GM12878 (cell line): ENCODE results near the gene MEIKIN. TPM values are rescaled to one million over a fixed set of nuclear protein-coding genes. Genes with fewer than 3 reads are reported as not detected.

Source experiments
- ATAC-seq: fragments of 200-7000 bp; cut with Tn5 transposase; 3 replicates; pipeline ENCODE4 v1.9.1; 2020; ENCODE audit warnings: mild to moderate bottlenecking, moderate library complexity
- BruUV-seq: library from RNA; stranded (reverse); fragments of 400-500 nt; replicated peaks from 2 replicates; lab custom pipeline; 2021; lab: Mats Ljungman, UMichigan
- CTCF ChIA-PET: fragments of 300-600 bp; sonication (Branson Sonifier 250); formaldehyde crosslinking; extraction: SDS; loops from one replicate; lab custom pipeline; 2021; ENCODE audit warnings: inconsistent platforms; lab: Yijun Ruan, JAX
- POLR2A ChIA-PET: fragments of 350-600 bp; formaldehyde crosslinking; extraction: SDS; loops from one replicate; lab custom pipeline; 2021; ENCODE audit warnings: inconsistent platforms; lab: Charles Lee
- RAD21 ChIA-PET: fragments of 300-600 bp; sonication (Branson Sonifier 250); formaldehyde crosslinking; loops from one replicate; lab custom pipeline; 2023; ENCODE audit warnings: antibody characterized with exemption; ENCODE audit not compliant: unreplicated experiment; lab: Charles Lee
- SMC1A ChIA-PET: fragments of 300-600 bp; sonication (Branson Sonifier 250); formaldehyde crosslinking; loops from one replicate; lab custom pipeline; 2023; ENCODE audit not compliant: unreplicated experiment, uncharacterized antibody; lab: Charles Lee
- DNase-seq: peaks from one replicate; pipeline ENCODE4 v3.0.0-alpha.2; 2011; ENCODE audit warnings: low read depth, low spot score
- FAIRE-seq: peaks from 3 replicates; lab custom pipeline; 2011; peaks lifted over from hg19 to GRCh38; lab: Jason Lieb, UNC
- H2AFZ ChIP-seq: 2 replicates; pipeline ENCODE4 v1.6.0; 2011; ENCODE audit warnings: low read depth, low read length, control low read depth; ENCODE audit not compliant: control insufficient read depth
- H3K27ac ChIP-seq: 2 replicates; pipeline ENCODE4 v1.5.1; 2011; ENCODE audit warnings: control low read depth; ENCODE audit not compliant: control insufficient read depth, insufficient read depth
- H3K27me3 ChIP-seq, 2 experiments: replicated peaks in 1 of 2; 2 replicates each; pipeline versions ENCODE4 v1.6.0 to v1.6.1; 2011; ENCODE audit warnings: low read length in 1 of 2; ENCODE audit not compliant: control insufficient read depth in 2 of 2, insufficient read depth in 2 of 2
- H3K36me3 ChIP-seq, 2 experiments: 2 replicates each; pipeline ENCODE4 v1.5.1; 2011; ENCODE audit warnings: low read length in 1 of 2; ENCODE audit not compliant: control insufficient read depth in 2 of 2, insufficient read depth in 2 of 2
- H3K4me1 ChIP-seq: 2 replicates; pipeline ENCODE4 v1.6.1; 2011; ENCODE audit warnings: mild to moderate bottlenecking, low read length, moderate library complexity, mixed read lengths; ENCODE audit not compliant: control insufficient read depth, insufficient read depth
- H3K4me2 ChIP-seq: 2 replicates; pipeline ENCODE4 v1.6.0; 2011; ENCODE audit warnings: control low read depth; ENCODE audit not compliant: control insufficient read depth, insufficient read depth
- H3K4me3 ChIP-seq: fragments of 200-600 bp; sonication (generic); 2 replicates; pipeline ENCODE4 v1.5.1; 2016
- H3K79me2 ChIP-seq: 2 replicates; pipeline ENCODE4 v1.6.0; 2011; ENCODE audit warnings: low read length; ENCODE audit not compliant: control insufficient read depth, insufficient read depth
- H3K9ac ChIP-seq: 2 replicates; pipeline ENCODE4 v1.8.0; 2011; ENCODE audit warnings: low read length, control low read depth, mixed read lengths; ENCODE audit not compliant: control insufficient read depth, insufficient read depth
- H3K9me3 ChIP-seq: replicated peaks from 3 replicates; pipeline ENCODE4 v1.5.1; 2011; ENCODE audit warnings: mild to moderate bottlenecking, low read length; ENCODE audit not compliant: control insufficient read depth, insufficient read depth
- H4K20me1 ChIP-seq: 2 replicates; pipeline ENCODE4 v1.6.0; 2011; ENCODE audit not compliant: control insufficient read depth, insufficient read depth
- ELK1 ChIP-seq: IDR thresholded peaks from 2 replicates; pipeline ENCODE4 v1.6.1; 2012; ENCODE audit warnings: low read depth, low read length, improper control_type of control experiment
- FOXK2 ChIP-seq: fragments of 450-650 bp; IDR thresholded peaks from 2 replicates; pipeline ENCODE4 v1.6.1; 2017; ENCODE audit warnings: mild to moderate bottlenecking, moderate library complexity
- NFXL1 ChIP-seq: fragments of 450-650 bp; IDR thresholded peaks from 2 replicates; pipeline ENCODE4 v1.6.1; 2017; ENCODE audit warnings: antibody characterized with exemption, mild to moderate bottlenecking, borderline replicate concordance
- POLR2AphosphoS2 ChIP-seq: IDR thresholded peaks from 2 replicates; pipeline ENCODE4 v1.6.1; 2011; ENCODE audit warnings: low read depth, mild to moderate bottlenecking, low read length, improper control_type of control experiment, moderate library complexity
- SP1 ChIP-seq: IDR thresholded peaks from one replicate; pipeline ENCODE4 v1.6.1; 2011; ENCODE audit warnings: low read depth, low read length
- SREBF2 ChIP-seq: IDR thresholded peaks from 2 replicates; pipeline ENCODE4 v1.6.1; 2012; ENCODE audit warnings: mild to moderate bottlenecking, low read length
- YBX1 ChIP-seq: fragments of 450-650 bp; IDR thresholded peaks from 2 replicates; pipeline ENCODE4 v1.6.1; 2016; ENCODE audit warnings: antibody characterized with exemption
- ZBTB40 ChIP-seq: fragments of 450-650 bp; IDR thresholded peaks from 2 replicates; pipeline ENCODE4 v1.6.1; 2016; ENCODE audit warnings: mild to moderate bottlenecking, moderate library complexity, borderline replicate concordance
- ZNF622 ChIP-seq: fragments of 450-650 bp; IDR thresholded peaks from 2 replicates; pipeline ENCODE4 v1.6.1; 2017; ENCODE audit warnings: mild to moderate bottlenecking, inconsistent platforms
- WGBS: methylation state at CpG from one replicate; pipeline ENCODE4 v1.1.6; 2016; ENCODE audit warnings: low lambda C conversion rate; ENCODE audit not compliant: insufficient replicate concordance, insufficient coverage; ENCODE audit errors: missing lambda C conversion rate; 5-methylcytosine and 5-hydroxymethylcytosine counted together
- in situ Hi-C: fragments of 300-500 bp; cut with MboI; formaldehyde crosslinking; loops from 9 replicates; pipeline ENCODE4 v1.14.3; 2018; ENCODE audit warnings: mixed read lengths
- intact Hi-C: fragments of 100-400 bp; cut with micrococcal nuclease; formaldehyde crosslinking; loops from one replicate; pipeline ENCODE4 v1.14.2; 2022; ENCODE audit not compliant: unreplicated experiment
- polyA plus RNA-seq, 11 experiments: library from polyadenylated mRNA; depleted of rRNA in 4 of 11; unstranded in 6 of 11; stranded (reverse) in 5 of 11; fragments of >200 nt; fragmentation: Nextera tagmentation in 4 of 11; fragmentation: Illumina TruSeq in 1 of 11; extraction: Ambion mirVana in 4 of 11; extraction: Trizol in 1 of 11; gene quantifications; 1 replicate in 1 of 11; 2 replicates in 10 of 11; pipeline versions ENCODE4 v1.2.1 to v1.2.3, GENCODE V29; 2011 to 2016; ENCODE audit warnings: inconsistent platforms in 2 of 11, missing spikeins in 2 of 11, low read depth in 1 of 11
- total RNA-seq, 4 experiments: library from RNA; depleted of rRNA in 3 of 4; stranded (reverse); fragments of >200 nt in 3 of 4; fragmentation: Illumina TruSeq in 1 of 4; extraction: Trizol in 1 of 4; gene quantifications; 2 replicates each; pipeline versions ENCODE4 v1.2.1 to v1.2.3, GENCODE V29; 2013 to 2021
- TF ChIP-seq, protein P1 (sequence below): fragments of 450-650 bp; IDR thresholded peaks from 2 replicates; pipeline ENCODE4 v1.6.1; 2017; ENCODE audit warnings: mild to moderate bottlenecking, low read depth, inconsistent platforms; ENCODE audit not compliant: poor library complexity, severe bottlenecking
- TF ChIP-seq, protein P2 (sequence below): IDR thresholded peaks from 2 replicates; pipeline ENCODE4 v1.6.1; 2012; ENCODE audit warnings: low read depth, low read length, improper control_type of control experiment

The MEIKIN gene
- total and polyA plus RNA-seq, 10 of the 15 experiments (the other 5 are each of a cell fraction or from before 2014, with no cell fraction given) = not detected

DNA sequence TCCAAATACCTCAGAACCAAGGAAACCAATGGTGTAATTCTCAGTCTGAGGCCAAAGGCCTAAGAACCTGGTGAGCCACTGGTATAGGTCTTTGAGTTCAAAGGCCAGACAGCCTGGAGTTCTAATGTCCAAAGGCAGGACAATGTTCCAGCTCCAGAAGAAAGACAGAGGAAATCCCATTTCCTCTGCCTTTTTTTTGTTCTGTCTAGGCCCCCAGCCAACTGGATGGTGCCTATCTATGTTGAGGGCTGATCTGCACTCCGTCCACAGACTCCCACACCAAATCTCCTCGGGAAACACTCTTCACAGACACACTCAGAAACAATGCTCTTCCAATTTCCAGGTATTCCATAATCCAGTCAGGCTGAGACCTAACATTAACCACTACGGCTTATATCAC lies 178.8 kb downstream of the MEIKIN start:
- DNase-seq = no peak
- Histone ChIP-seq H4K20me1 (no peaks in the 10 kb centered on the region), H3K27ac (no peak overlapping the region), H2AFZ (no peak overlapping the region), H3K4me1 (no peaks in the 10 kb centered on the region)
- SMC1A ChIA-PET = no interaction called here
- CTCF ChIA-PET = no interaction called here
- TF ChIP-seq ZBTB40 = no peak
- no peak for TF ChIP-seq NFXL1
- no peak for TF ChIP-seq SP1
- TF ChIP-seq POLR2AphosphoS2 = no peak
- TF ChIP-seq FOXK2 = no peak
- TF ChIP-seq ELK1 = no peak
- no peak for TF ChIP-seq YBX1
- no peak for TF ChIP-seq ZNF622
- TF ChIP-seq, protein P1, sequence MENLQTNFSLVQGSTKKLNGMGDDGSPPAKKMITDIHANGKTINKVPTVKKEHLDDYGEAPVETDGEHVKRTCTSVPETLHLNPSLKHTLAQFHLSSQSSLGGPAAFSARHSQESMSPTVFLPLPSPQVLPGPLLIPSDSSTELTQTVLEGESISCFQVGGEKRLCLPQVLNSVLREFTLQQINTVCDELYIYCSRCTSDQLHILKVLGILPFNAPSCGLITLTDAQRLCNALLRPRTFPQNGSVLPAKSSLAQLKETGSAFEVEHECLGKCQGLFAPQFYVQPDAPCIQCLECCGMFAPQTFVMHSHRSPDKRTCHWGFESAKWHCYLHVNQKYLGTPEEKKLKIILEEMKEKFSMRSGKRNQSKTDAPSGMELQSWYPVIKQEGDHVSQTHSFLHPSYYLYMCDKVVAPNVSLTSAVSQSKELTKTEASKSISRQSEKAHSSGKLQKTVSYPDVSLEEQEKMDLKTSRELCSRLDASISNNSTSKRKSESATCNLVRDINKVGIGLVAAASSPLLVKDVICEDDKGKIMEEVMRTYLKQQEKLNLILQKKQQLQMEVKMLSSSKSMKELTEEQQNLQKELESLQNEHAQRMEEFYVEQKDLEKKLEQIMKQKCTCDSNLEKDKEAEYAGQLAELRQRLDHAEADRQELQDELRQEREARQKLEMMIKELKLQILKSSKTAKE = no peak
- TF ChIP-seq SREBF2 = no peak
- TF ChIP-seq, protein P2, sequence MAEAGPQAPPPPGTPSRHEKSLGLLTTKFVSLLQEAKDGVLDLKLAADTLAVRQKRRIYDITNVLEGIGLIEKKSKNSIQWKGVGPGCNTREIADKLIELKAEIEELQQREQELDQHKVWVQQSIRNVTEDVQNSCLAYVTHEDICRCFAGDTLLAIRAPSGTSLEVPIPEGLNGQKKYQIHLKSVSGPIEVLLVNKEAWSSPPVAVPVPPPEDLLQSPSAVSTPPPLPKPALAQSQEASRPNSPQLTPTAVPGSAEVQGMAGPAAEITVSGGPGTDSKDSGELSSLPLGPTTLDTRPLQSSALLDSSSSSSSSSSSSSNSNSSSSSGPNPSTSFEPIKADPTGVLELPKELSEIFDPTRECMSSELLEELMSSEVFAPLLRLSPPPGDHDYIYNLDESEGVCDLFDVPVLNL = no peak
- TF ChIP-seq, all 136 proteins: peak for 0
- no peak overlapping the region for H3K4me2 ChIP-seq
- H3K79me2 ChIP-seq = peaks cover 15% of the 10 kb centered on the region
- BruUV-seq = no TSS peak
- H3K36me3 ChIP-seq = peaks cover 0 to 2% of the 10 kb centered on the region in 2 experiments; a peak in 2 of 4 replicates
- intact Hi-C loops = no loop called here
- peaks cover 8% of the 10 kb centered on the region; the same call in 2 of the 3 replicates for H3K9me3 ChIP-seq
- H3K9ac ChIP-seq = no peak overlapping the region
- no peaks in the 10 kb centered on the region for H3K27me3 ChIP-seq
- 93% methylated on average over 3 of the region's 3 CpGs for WGBS
- no peak overlapping the region for H3K4me3 ChIP-seq
- ATAC-seq = no peak
- RAD21 ChIA-PET = no interaction called here
- in situ Hi-C loops = no loop called here
- no peak for FAIRE-seq
- POLR2A ChIA-PET = no interaction called here
